Hepatocyte (in vitro differentiated cells): ENCODE results near the gene POLDIP2. TPM values are rescaled to one million over a fixed set of nuclear protein-coding genes. Genes with fewer than 3 reads are reported as not detected.
A peak's percentile ranks its signal among the peaks of the same experiment; 100 is the strongest.

Experiments used
- DNase-seq: peaks from one replicate; pipeline ENCODE4 v3.0.0-alpha.2; 2016; ENCODE audit warnings: low spot score
- H2AFZ ChIP-seq: fragments of 200-600 bp; sonication (generic); 2 replicates; pipeline ENCODE4 v1.6.0; 2016; ENCODE audit warnings: antibody characterized with exemption, mild to moderate bottlenecking
- H3K27ac ChIP-seq: fragments of 200-600 bp; sonication (generic); 2 replicates; pipeline ENCODE4 v1.5.1; 2016; ENCODE audit warnings: mild to moderate bottlenecking
- H3K27me3 ChIP-seq: fragments of 200-600 bp; sonication (generic); 2 replicates; pipeline ENCODE4 v1.6.1; 2016
- H3K36me3 ChIP-seq: fragments of 200-600 bp; sonication (generic); replicated peaks from 2 replicates; pipeline ENCODE4 v1.5.1; 2016; ENCODE audit warnings: low read depth; ENCODE audit not compliant: insufficient read depth
- H3K4me1 ChIP-seq: fragments of 200-600 bp; sonication (generic); 2 replicates; pipeline ENCODE4 v1.5.1; 2016; ENCODE audit warnings: mild to moderate bottlenecking, moderate library complexity; ENCODE audit not compliant: insufficient read depth
- H3K4me2 ChIP-seq: fragments of 200-600 bp; sonication (generic); 2 replicates; pipeline ENCODE4 v1.6.0; 2016
- H3K4me3 ChIP-seq: fragments of 200-600 bp; sonication (generic); 2 replicates; pipeline ENCODE4 v1.5.1; 2016; ENCODE audit warnings: mild to moderate bottlenecking
- H3K79me2 ChIP-seq: fragments of 200-600 bp; sonication (generic); 2 replicates; pipeline ENCODE4 v1.6.0; 2017; ENCODE audit warnings: mild to moderate bottlenecking
- H3K9me2 ChIP-seq: fragments of 200-600 bp; sonication (generic); replicated peaks from 2 replicates; pipeline ENCODE4 v1.6.0; 2017; ENCODE audit warnings: mild to moderate bottlenecking; ENCODE audit not compliant: insufficient read depth
- H3K9me3 ChIP-seq: fragments of 200-600 bp; sonication (generic); 2 replicates; pipeline ENCODE4 v1.5.1; 2016; ENCODE audit warnings: low read depth, mild to moderate bottlenecking
- H4K20me1 ChIP-seq: fragments of 200-600 bp; sonication (generic); 2 replicates; pipeline ENCODE4 v1.6.0; 2016; ENCODE audit warnings: mild to moderate bottlenecking; ENCODE audit not compliant: insufficient read depth, poor library complexity, severe bottlenecking
- EZH2 ChIP-seq: fragments of 200-600 bp; sonication (generic); IDR thresholded peaks from 2 replicates; pipeline ENCODE4 v1.6.1; 2016; ENCODE audit warnings: antibody characterized with exemption, mild to moderate bottlenecking, borderline replicate concordance
- EZH2phosphoT487 ChIP-seq: fragments of 200-600 bp; sonication (generic); IDR thresholded peaks from one replicate; pipeline ENCODE4 v1.6.1; 2018; ENCODE audit warnings: antibody characterized with exemption, mild to moderate bottlenecking, low read depth, moderate library complexity; ENCODE audit not compliant: unreplicated experiment, severe bottlenecking
- WGBS: methylation state at CpG from one replicate; pipeline ENCODE4 v1.1.6; 2016; ENCODE audit warnings: low lambda C conversion rate; ENCODE audit errors: missing lambda C conversion rate; 5-methylcytosine and 5-hydroxymethylcytosine counted together
- polyA plus RNA-seq: library from polyadenylated mRNA; unstranded; fragments of >200 nt; fragmentation: Nextera tagmentation; extraction: Ambion mirVana; gene quantifications from 2 replicates; pipeline ENCODE4 v1.2.1, GENCODE V29; 2016
- total RNA-seq: library from RNA; depleted of rRNA; stranded (reverse); fragments of >200 nt; gene quantifications from 2 replicates; pipeline ENCODE4 v1.2.3, GENCODE V29; 2014
- TF ChIP-seq, protein P1 (sequence below): fragments of 200-600 bp; sonication (generic); IDR thresholded peaks from 2 replicates; pipeline ENCODE4 v1.5.1; 2016; ENCODE audit warnings: antibody characterized with exemption, mild to moderate bottlenecking; ENCODE audit not compliant: poor library complexity

The POLDIP2 gene
- total and polyA plus RNA-seq, 2 experiments from 2014 or later, result 82.9 to 122 TPM

DNA sequence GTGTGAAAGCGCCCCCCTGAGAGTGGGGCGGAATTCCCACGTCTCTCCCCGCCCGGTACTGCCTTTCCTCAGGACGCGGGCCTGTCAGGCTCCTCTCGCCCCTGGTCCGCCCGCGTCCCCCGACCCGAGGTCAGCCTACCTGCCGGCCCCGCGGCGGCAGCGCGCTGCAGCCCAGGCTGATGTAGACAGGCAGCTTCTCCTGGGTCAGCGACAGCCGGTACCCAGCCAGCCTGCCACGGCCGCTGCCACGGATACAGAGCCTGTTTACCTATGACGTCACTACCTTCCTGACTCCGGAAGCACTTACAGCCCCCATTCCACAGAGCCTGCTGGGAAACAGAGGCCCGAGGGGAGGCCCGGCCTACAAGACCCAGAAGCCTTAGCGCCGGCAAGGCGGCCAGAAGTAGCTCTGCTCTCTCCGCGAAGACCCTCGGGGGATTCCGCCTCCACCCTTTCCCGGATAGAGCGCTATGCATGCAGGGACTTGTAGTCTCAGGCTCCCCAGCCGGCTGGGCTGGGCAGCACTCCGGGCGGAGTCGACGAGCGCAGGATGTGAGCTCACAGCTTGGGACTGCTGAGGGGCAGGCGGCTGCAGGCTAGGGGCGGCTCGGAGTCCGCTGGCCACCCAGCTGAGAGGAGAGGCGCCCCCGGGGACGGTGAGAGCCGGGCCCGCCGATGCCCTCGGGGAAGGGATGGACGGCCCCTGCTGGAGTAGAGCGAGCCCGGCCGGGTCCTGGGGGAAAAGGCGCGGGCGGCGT lies 21.9 kb downstream of the POLDIP2 start, which contains the start of the genes IFT20 and TNFAIP1:
Gene IFT20 (minus strand): TSS at position 272 of the 758 bp plus-strand sequence. CDS start 3,487 bp downstream, outside the sequence.
Gene TNFAIP1 (plus strand): TSS at position 561 of the 758 bp plus-strand sequence. CDS start 3,761 bp downstream, outside the sequence.
- TF ChIP-seq EZH2 (no peak), EZH2phosphoT487 (no peak)
- no peaks in the 10 kb centered on the region for H3K9me2 ChIP-seq
- no peaks in the 10 kb centered on the region for H3K36me3 ChIP-seq
- H4K20me1 ChIP-seq, result peaks cover 8% of the 10 kb centered on the region
- no peaks in the 10 kb centered on the region for H3K27me3 ChIP-seq
- no peaks in the 10 kb centered on the region for H3K9me3 ChIP-seq
- H3K27ac ChIP-seq, result peak within 1 kb of the TSS; percentile 93
- peaks cover 67% of the 10 kb centered on the region for H3K79me2 ChIP-seq
- H3K4me3 ChIP-seq, result peak within 1 kb of the TSS; percentile 60
- peak within 1 kb of the TSS; percentile 10 for H2AFZ ChIP-seq
- peaks cover 20% of the 10 kb centered on the region for H3K4me1 ChIP-seq
- DNase-seq, result peak; percentile 100
- WGBS, result under 1% methylated on average over 62 of the region's 62 CpGs
- H3K4me2 ChIP-seq, result peak within 1 kb of the TSS; percentile 96

DNA sequence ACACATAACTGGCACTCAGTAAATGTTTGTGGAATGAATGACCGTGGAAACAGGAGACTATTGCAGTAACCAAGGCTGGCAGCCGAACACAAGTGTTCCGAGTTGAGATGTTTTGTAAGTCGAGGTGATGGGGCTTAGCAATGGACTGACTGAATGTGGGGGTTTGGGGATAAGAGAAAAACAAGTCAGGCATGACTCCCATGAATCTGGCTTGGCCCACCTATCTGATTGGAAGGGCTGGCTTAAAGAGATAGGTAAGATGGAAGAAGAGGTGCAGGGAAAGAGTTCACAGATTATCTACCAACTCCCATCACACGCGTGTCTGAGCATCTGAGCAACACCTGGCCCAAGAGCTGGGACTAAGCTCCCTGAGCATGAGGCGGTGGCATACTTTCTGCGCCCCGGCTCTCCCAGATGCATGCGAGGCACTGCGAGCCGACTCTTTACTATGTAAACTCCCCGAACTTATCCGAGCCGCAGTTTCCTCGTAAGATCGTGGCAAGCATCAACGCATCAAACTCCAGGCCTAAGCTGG lies 22.6 kb downstream of the POLDIP2 start:
- DNase-seq, result no peak
- TF ChIP-seq, protein P1, sequence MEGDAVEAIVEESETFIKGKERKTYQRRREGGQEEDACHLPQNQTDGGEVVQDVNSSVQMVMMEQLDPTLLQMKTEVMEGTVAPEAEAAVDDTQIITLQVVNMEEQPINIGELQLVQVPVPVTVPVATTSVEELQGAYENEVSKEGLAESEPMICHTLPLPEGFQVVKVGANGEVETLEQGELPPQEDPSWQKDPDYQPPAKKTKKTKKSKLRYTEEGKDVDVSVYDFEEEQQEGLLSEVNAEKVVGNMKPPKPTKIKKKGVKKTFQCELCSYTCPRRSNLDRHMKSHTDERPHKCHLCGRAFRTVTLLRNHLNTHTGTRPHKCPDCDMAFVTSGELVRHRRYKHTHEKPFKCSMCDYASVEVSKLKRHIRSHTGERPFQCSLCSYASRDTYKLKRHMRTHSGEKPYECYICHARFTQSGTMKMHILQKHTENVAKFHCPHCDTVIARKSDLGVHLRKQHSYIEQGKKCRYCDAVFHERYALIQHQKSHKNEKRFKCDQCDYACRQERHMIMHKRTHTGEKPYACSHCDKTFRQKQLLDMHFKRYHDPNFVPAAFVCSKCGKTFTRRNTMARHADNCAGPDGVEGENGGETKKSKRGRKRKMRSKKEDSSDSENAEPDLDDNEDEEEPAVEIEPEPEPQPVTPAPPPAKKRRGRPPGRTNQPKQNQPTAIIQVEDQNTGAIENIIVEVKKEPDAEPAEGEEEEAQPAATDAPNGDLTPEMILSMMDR, result no peak
- no peak for TF ChIP-seq EZH2
- H3K4me1 ChIP-seq, result peaks cover 20% of the 10 kb centered on the region
- peak overlapping the region; percentile 3 for H2AFZ ChIP-seq
- peak overlapping the region; percentile 60 for H3K4me3 ChIP-seq
- no peaks in the 10 kb centered on the region for H3K27me3 ChIP-seq
- H3K79me2 ChIP-seq, result peaks cover 63% of the 10 kb centered on the region
- peaks cover 8% of the 10 kb centered on the region for H4K20me1 ChIP-seq
- H3K27ac ChIP-seq, result peak overlapping the region; percentile 85
- no peaks in the 10 kb centered on the region for H3K9me2 ChIP-seq
- no peaks in the 10 kb centered on the region for H3K36me3 ChIP-seq
- H3K9me3 ChIP-seq, result no peaks in the 10 kb centered on the region
- WGBS, result 17% methylated on average over 18 of the region's 18 CpGs
- H3K4me2 ChIP-seq, result peak overlapping the region; percentile 96

DNA sequence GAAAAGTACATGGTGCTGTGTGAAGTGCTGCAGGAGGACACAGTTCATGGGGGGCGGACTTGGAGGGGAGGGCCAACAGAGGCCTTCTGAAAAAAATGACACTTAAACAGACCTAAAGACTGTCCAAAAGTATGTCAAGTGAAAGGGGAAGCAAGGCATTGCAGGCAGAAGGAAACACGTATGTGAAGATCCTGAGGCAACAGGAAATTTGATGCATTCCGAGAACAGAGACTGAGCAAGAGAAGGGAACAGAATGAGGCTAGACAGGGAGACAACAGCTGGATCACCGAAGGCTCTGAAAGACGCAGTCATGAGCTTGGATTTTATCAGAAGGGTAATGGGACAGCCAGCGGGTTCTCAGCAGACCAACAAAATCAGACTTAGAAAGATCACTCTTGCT lies 23.2 kb downstream of the POLDIP2 start:
- Histone ChIP-seq H3K9me3 (no peaks in the 10 kb centered on the region), H3K27me3 (no peaks in the 10 kb centered on the region), H3K9me2 (no peaks in the 10 kb centered on the region), H3K4me2 (peak overlapping the region; percentile 96), H3K27ac (peak overlapping the region; percentile 85), H2AFZ (no peak overlapping the region), H4K20me1 (peaks cover 8% of the 10 kb centered on the region), H3K36me3 (no peaks in the 10 kb centered on the region), H3K79me2 (peaks cover 59% of the 10 kb centered on the region), H3K4me3 (peak overlapping the region; percentile 60), H3K4me1 (peaks cover 20% of the 10 kb centered on the region)
- WGBS, result 82% methylated on average over 6 of the region's 6 CpGs
- TF ChIP-seq EZH2phosphoT487 (no peak), EZH2 (no peak)
- TF ChIP-seq, protein P1, result no peak
- no peak for DNase-seq
